AG04449 (cell line): ENCODE measurements around the gene ZNF613.

Experiments
- CTCF ChIA-PET: fragments of 350-600 bp; formaldehyde crosslinking; extraction: SDS; loops from one replicate; lab custom pipeline; 2021; ENCODE audit warnings: antibody characterized with exemption; lab: Yijun Ruan, JAX
- POLR2A ChIA-PET: fragments of 400-600, 350-600 bp; formaldehyde crosslinking; extraction: SDS; loops from one replicate; lab custom pipeline; 2020; ENCODE audit warnings: antibody characterized with exemption, inconsistent platforms; lab: Yijun Ruan, JAX
- DNase-seq: peaks from one replicate; pipeline ENCODE4 v3.0.0-alpha.2; 2010; ENCODE audit warnings: low read depth, low spot score
- H3K4me3 ChIP-seq: 2 replicates; pipeline ENCODE4 v1.5.1; 2011; ENCODE audit warnings: low read depth, mild to moderate bottlenecking, control low read depth, low read length
- TF ChIP-seq, protein P1 (sequence below): IDR thresholded peaks from one replicate; pipeline ENCODE4 v1.5.1; 2011; ENCODE audit warnings: mild to moderate bottlenecking, moderate library complexity, low read length, control low read depth, inconsistent platforms; ENCODE audit not compliant: insufficient read depth; ENCODE audit errors: missing control alignments

ZNF613 gene

GRCh38 chr19:51915324-51915867 lies 11.9 kb upstream of the ZNF613 start:
- ChIA-PET POLR2A (no interaction called here), CTCF (no interaction called here)
- TF ChIP-seq, protein P1, sequence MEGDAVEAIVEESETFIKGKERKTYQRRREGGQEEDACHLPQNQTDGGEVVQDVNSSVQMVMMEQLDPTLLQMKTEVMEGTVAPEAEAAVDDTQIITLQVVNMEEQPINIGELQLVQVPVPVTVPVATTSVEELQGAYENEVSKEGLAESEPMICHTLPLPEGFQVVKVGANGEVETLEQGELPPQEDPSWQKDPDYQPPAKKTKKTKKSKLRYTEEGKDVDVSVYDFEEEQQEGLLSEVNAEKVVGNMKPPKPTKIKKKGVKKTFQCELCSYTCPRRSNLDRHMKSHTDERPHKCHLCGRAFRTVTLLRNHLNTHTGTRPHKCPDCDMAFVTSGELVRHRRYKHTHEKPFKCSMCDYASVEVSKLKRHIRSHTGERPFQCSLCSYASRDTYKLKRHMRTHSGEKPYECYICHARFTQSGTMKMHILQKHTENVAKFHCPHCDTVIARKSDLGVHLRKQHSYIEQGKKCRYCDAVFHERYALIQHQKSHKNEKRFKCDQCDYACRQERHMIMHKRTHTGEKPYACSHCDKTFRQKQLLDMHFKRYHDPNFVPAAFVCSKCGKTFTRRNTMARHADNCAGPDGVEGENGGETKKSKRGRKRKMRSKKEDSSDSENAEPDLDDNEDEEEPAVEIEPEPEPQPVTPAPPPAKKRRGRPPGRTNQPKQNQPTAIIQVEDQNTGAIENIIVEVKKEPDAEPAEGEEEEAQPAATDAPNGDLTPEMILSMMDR = no peak
- DNase-seq = no peak
- no peak overlapping the region for H3K4me3 ChIP-seq

DNA sequence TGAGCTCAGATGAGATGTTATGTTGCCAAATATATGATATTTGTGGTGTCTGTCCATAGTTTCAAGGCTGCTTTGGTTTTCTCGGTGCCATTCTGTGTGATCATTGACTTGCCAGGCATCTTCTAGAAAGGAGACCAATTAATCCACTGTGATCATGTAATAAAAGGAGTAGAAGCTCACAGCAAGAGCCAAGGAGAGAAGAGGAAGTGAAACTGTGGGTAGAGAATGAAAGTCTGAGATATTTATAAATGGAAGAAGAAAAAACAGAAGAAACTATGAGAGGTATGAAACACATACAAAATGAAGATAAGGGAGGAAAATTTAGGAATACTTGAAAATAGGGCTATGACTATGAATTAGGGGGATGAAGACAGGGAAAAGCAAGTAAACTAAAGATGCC lies 11.1 kb upstream of the ZNF613 start:
- CTCF ChIA-PET = no interaction called here
- H3K4me3 ChIP-seq = no peak overlapping the region
- POLR2A ChIA-PET = no interaction called here
- TF ChIP-seq, protein P1 = no peak
- no peak for DNase-seq

- TF ChIP-seq, protein P1 = no peak
- DNase-seq = no peak
- no peak overlapping the region for H3K4me3 ChIP-seq
- ChIA-PET POLR2A (no interaction called here), CTCF (no interaction called here)
Measured at GRCh38 chr19:51919606-51920005, 7.7 kb upstream of the ZNF613 start.

DNA sequence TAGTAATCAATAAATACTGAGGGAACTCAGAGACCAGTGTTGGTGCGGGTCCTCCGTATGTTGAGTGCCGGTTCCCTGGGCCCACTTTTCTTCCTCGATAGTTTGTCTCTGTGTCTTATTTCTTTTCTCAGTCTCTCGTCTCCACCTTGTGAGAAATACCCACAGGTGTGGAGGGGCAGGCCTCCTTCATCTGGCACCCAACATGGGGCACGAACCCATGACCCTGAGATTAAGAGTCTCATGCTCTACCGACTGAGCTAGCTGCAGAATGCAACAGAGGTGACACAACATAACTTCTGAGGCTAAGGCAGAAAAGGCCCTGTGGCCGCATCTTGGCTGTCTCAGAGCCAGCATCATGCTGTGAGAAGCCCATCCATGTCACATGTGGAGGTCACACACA lies 5.3 kb upstream of the ZNF613 start:
- TF ChIP-seq, protein P1 = no peak
- no peak overlapping the region for H3K4me3 ChIP-seq
- no peak for DNase-seq
- CTCF ChIA-PET = no interaction called here
- POLR2A ChIA-PET = no interaction called here

- ChIA-PET CTCF (no interaction called here), POLR2A (no interaction called here)
- peak overlapping the region; percentile 91 for H3K4me3 ChIP-seq
- TF ChIP-seq, protein P1 = no peak
- no peak for DNase-seq
Measured at GRCh38 chr19:51926426-51926783, 867 bp upstream of the ZNF613 start.

DNA sequence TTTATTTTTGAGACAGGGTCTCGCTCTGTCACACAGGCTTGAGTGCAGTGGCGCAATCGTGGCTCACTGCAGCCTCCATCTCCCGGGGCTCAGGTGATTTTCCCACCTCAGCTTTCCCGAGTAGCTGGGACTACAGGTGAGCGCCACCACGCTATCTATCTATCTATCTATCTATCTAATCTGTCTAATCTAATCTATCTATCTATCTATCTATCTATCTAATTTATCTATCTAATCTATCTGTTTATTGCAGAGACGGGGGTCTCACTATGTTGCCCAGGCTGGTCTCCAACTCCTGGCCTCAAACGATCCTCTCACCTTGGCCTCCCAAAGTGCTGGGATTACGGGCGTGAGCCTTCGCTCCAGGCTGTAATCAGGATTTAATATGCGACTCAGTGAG lies 587 bp downstream of the ZNF613 start:
- DNase-seq = no peak
- ChIA-PET CTCF (no interaction called here), POLR2A (no interaction called here)
- TF ChIP-seq, protein P1 = no peak
- peak overlapping the region; percentile 91 for H3K4me3 ChIP-seq
